OCI-LY3 (cell line): ENCODE data around the gene ZCCHC4.

Experiments used
- EZH2phosphoT487 ChIP-seq: fragments of 200-600 bp; shearing (Covaris generic); IDR thresholded peaks from 2 replicates; pipeline ENCODE4 v1.6.1; 2018; ENCODE audit warnings: antibody characterized with exemption, mixed run types, low read depth
- TF ChIP-seq, protein P1 (sequence below): fragments of 200-600, 300-600 bp; sonication (generic); IDR thresholded peaks from 2 replicates; pipeline ENCODE4 v1.5.1; 2014; ENCODE audit warnings: antibody characterized with exemption, low read length, low read depth

DNA sequence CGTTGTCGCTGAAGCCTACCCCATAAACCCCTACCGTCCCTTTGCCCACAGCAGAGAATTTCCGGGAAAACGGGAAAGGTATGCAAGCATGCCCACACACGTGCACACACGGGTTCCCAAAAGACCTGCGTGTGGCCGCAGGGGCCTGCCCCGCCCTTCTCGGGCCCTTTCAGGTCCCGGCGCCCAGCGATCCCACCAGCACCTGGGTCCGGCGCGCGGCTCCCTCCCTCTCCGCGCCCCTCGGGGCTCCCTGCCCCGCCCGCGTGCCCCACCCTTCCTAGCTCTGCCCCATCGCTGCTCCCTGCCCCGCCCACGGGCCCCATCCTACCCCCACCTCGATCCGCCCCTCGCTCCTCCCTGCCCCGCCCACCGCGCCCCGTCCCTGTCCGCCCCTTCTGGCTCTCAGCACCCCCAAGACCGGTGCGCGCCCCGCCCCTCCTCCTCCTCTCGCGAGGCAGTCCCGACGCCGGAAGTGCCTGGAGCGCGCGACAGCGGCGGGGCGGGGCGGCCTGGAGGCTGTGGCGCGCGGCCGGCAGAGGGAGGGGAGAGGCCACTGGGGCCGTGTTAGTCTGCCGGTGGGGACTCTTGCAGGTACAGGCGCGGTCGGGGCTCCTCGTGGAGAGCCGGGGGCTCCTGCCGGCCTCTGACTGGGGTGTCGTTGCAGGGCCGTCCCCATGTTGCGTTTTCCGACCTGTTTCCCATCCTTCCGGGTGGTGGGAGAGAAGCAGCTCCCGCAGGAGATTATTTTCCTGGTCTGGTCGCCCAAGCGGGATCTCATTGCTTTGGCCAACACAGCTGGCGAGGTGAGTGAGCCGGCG is 64.4 kb downstream of the ZCCHC4 start, which contains the start of gene ANAPC4:
- TF ChIP-seq, protein P1, sequence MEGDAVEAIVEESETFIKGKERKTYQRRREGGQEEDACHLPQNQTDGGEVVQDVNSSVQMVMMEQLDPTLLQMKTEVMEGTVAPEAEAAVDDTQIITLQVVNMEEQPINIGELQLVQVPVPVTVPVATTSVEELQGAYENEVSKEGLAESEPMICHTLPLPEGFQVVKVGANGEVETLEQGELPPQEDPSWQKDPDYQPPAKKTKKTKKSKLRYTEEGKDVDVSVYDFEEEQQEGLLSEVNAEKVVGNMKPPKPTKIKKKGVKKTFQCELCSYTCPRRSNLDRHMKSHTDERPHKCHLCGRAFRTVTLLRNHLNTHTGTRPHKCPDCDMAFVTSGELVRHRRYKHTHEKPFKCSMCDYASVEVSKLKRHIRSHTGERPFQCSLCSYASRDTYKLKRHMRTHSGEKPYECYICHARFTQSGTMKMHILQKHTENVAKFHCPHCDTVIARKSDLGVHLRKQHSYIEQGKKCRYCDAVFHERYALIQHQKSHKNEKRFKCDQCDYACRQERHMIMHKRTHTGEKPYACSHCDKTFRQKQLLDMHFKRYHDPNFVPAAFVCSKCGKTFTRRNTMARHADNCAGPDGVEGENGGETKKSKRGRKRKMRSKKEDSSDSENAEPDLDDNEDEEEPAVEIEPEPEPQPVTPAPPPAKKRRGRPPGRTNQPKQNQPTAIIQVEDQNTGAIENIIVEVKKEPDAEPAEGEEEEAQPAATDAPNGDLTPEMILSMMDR, result no peak
- no peak for TF ChIP-seq EZH2phosphoT487
